HAP-1 (cell line): Measurements from ENCODE around the gene TSSK2.

ENCODE experiments used
- DNase-seq, 2 experiments: peaks; one replicate each; pipeline ENCODE4 v3.0.0-alpha.2; 2016 to 2020; ENCODE audit warnings: low spot score in 2 of 2
- H3K27me3 ChIP-seq: fragments of 250-450 bp; sonication (Bioruptor Pico); 2 replicates; pipeline ENCODE4 v1.5.1; 2020; ENCODE audit warnings: low read depth, mild to moderate bottlenecking, moderate library complexity
- H3K36me3 ChIP-seq: fragments of 250-450 bp; sonication (Bioruptor Pico); replicated peaks from 2 replicates; pipeline ENCODE4 v1.5.1; 2020; ENCODE audit warnings: mild to moderate bottlenecking
- H3K4me1 ChIP-seq: fragments of 250-450 bp; sonication (Bioruptor Pico); 2 replicates; pipeline ENCODE4 v1.5.1; 2020; ENCODE audit warnings: mild to moderate bottlenecking
- H3K4me3 ChIP-seq: fragments of 250-450 bp; sonication (Bioruptor Pico); 2 replicates; pipeline ENCODE4 v1.5.1; 2020; ENCODE audit warnings: mild to moderate bottlenecking, moderate library complexity
- H3K9me3 ChIP-seq: fragments of 250-450 bp; sonication (Bioruptor Pico); 2 replicates; pipeline ENCODE4 v1.5.1; 2020; ENCODE audit warnings: mild to moderate bottlenecking, moderate library complexity
- in situ Hi-C: fragments of 300-500 bp; cut with MboI; formaldehyde crosslinking; loops from 3 replicates; pipeline ENCODE4 v1.14.3; 2020; ENCODE audit warnings: low sequenced_read_pairs, inconsistent platforms, mixed read lengths

Gene TSSK2

GRCh38 chr22:19094393-19094997, 36.6 kb upstream of the TSSK2 start:
- Histone ChIP-seq H3K4me3 (no peak overlapping the region), H3K27me3 (no peaks in the 10 kb centered on the region), H3K36me3 (peaks cover 11% of the 10 kb centered on the region), H3K4me1 (no peaks in the 10 kb centered on the region), H3K9me3 (no peaks in the 10 kb centered on the region)
- in situ Hi-C loops: no loop called here
- no peak for DNase-seq

- Histone ChIP-seq H3K36me3 (peaks cover 11% of the 10 kb centered on the region), H3K9me3 (no peaks in the 10 kb centered on the region), H3K27me3 (no peaks in the 10 kb centered on the region), H3K4me3 (no peak overlapping the region), H3K4me1 (no peaks in the 10 kb centered on the region)
- DNase-seq: no peak
- in situ Hi-C loops: no loop called here
Measured at GRCh38 chr22:19096555-19096954, 34.6 kb upstream of the TSSK2 start.

- Histone ChIP-seq H3K4me1 (no peaks in the 10 kb centered on the region), H3K4me3 (no peak overlapping the region), H3K27me3 (no peaks in the 10 kb centered on the region), H3K36me3 (peaks cover 11% of the 10 kb centered on the region), H3K9me3 (no peaks in the 10 kb centered on the region)
- in situ Hi-C loops: no loop called here
- DNase-seq: no peak
Measured at GRCh38 chr22:19097518-19097917, 33.6 kb upstream of the TSSK2 start.

- H3K36me3 ChIP-seq: peaks cover 11% of the 10 kb centered on the region
- no peaks in the 10 kb centered on the region for H3K4me1 ChIP-seq
- H3K27me3 ChIP-seq: no peaks in the 10 kb centered on the region
- DNase-seq: no peak
- in situ Hi-C loops: no loop called here
- H3K4me3 ChIP-seq: no peak overlapping the region
- H3K9me3 ChIP-seq: no peaks in the 10 kb centered on the region
Measured at GRCh38 chr22:19098157-19098556, 33.0 kb upstream of the TSSK2 start.

GRCh38 chr22:19103880-19104821, 27.0 kb upstream of the TSSK2 start:
- in situ Hi-C loops: no loop called here
- no peaks in the 10 kb centered on the region for H3K36me3 ChIP-seq
- no peak overlapping the region for H3K4me3 ChIP-seq
- H3K9me3 ChIP-seq: no peaks in the 10 kb centered on the region
- DNase-seq: no peak
- H3K27me3 ChIP-seq: no peaks in the 10 kb centered on the region
- H3K4me1 ChIP-seq: 0 out of 2 replicates have a peak, but pooled peaks cover 2% of the 10 kb centered on the region

GRCh38 chr22:19105456-19105855, 25.7 kb upstream of the TSSK2 start:
- Histone ChIP-seq H3K9me3 (no peaks in the 10 kb centered on the region), H3K27me3 (no peaks in the 10 kb centered on the region), H3K4me3 (no peak overlapping the region), H3K36me3 (no peaks in the 10 kb centered on the region), H3K4me1 (0 out of 2 replicates have a peak, but pooled peaks cover 2% of the 10 kb centered on the region)
- DNase-seq: no peak
- in situ Hi-C loops: no loop called here

GRCh38 chr22:19105867-19106802, 25.0 kb upstream of the TSSK2 start:
- Histone ChIP-seq H3K36me3 (no peaks in the 10 kb centered on the region), H3K9me3 (no peaks in the 10 kb centered on the region), H3K4me3 (no peak overlapping the region), H3K4me1 (0 out of 2 replicates have a peak, but pooled peaks cover 2% of the 10 kb centered on the region), H3K27me3 (no peaks in the 10 kb centered on the region)
- no peak for DNase-seq
- in situ Hi-C loops: no loop called here

- in situ Hi-C loops: no loop called here
- H3K4me3 ChIP-seq: no peak overlapping the region
- 0 out of 2 replicates have a peak, but pooled peaks cover 2% of the 10 kb centered on the region for H3K4me1 ChIP-seq
- no peaks in the 10 kb centered on the region for H3K9me3 ChIP-seq
- no peak for DNase-seq
- H3K27me3 ChIP-seq: no peaks in the 10 kb centered on the region
- no peaks in the 10 kb centered on the region for H3K36me3 ChIP-seq
Measured at GRCh38 chr22:19106886-19107729, 24.0 kb upstream of the TSSK2 start.

- H3K9me3 ChIP-seq: no peaks in the 10 kb centered on the region
- no peaks in the 10 kb centered on the region for H3K27me3 ChIP-seq
- DNase-seq: no peak
- in situ Hi-C loops: no loop called here
- H3K4me3 ChIP-seq: no peak overlapping the region
- H3K4me1 ChIP-seq: 0 out of 2 replicates have a peak, but pooled peaks cover 2% of the 10 kb centered on the region
- no peaks in the 10 kb centered on the region for H3K36me3 ChIP-seq
Measured at GRCh38 chr22:19107730-19108074, 23.4 kb upstream of the TSSK2 start.

GRCh38 chr22:19108807-19109197, 22.3 kb upstream of the TSSK2 start:
- Histone ChIP-seq H3K4me3 (no peak overlapping the region), H3K4me1 (0 out of 2 replicates have a peak, but pooled peaks cover 2% of the 10 kb centered on the region), H3K36me3 (no peaks in the 10 kb centered on the region), H3K9me3 (no peaks in the 10 kb centered on the region), H3K27me3 (no peaks in the 10 kb centered on the region)
- in situ Hi-C loops: no loop called here
- DNase-seq: no peak

- H3K36me3 ChIP-seq: no peaks in the 10 kb centered on the region
- in situ Hi-C loops: no loop called here
- no peaks in the 10 kb centered on the region for H3K27me3 ChIP-seq
- H3K9me3 ChIP-seq: no peaks in the 10 kb centered on the region
- DNase-seq: no peak
- H3K4me1 ChIP-seq: 0 out of 2 replicates have a peak, but pooled peaks cover 2% of the 10 kb centered on the region
- no peak overlapping the region for H3K4me3 ChIP-seq
Measured at GRCh38 chr22:19109198-19110063, 21.7 kb upstream of the TSSK2 start.

- Histone ChIP-seq H3K4me1 (0 out of 2 replicates have a peak, but pooled peaks cover 2% of the 10 kb centered on the region), H3K27me3 (no peaks in the 10 kb centered on the region), H3K36me3 (no peaks in the 10 kb centered on the region), H3K4me3 (no peak overlapping the region), H3K9me3 (no peaks in the 10 kb centered on the region)
- DNase-seq: no peak
- in situ Hi-C loops: no loop called here
Measured at GRCh38 chr22:19110064-19110458, 21.0 kb upstream of the TSSK2 start.
